GM19463 (cell line): ENCODE results near the gene OR11H6.
"Not testable (repeated sequence)": the region's sequence is repeated elsewhere in the genome, so short reads cannot be mapped to it uniquely, and the experiment has no call there.

Experiments used
- ATAC-seq: cut with Tn5 transposase; IDR thresholded peaks from one replicate; pipeline ENCODE4 v1.9.1; 2021; ENCODE audit warnings: mild to moderate bottlenecking, moderate library complexity; ENCODE audit not compliant: unreplicated experiment

Gene OR11H6

GRCh38 chr14:20262642-20263128 lies 39.2 kb downstream of the OR11H6 start:
- ATAC-seq, result no peak

GRCh38 chr14:20264361-20264760 lies 40.9 kb downstream of the OR11H6 start:
- ATAC-seq, result not testable (repeated sequence)

- ATAC-seq, result no peak
Measured at GRCh38 chr14:20274062-20274461, 50.6 kb downstream of the OR11H6 start.
